Anterior cingulate cortex (tissue), 58 donors: ENCODE results near the gene P4HA1.
A peak's percentile ranks its signal among the peaks of the same experiment; 100 is the strongest.

Experiments
- DNase-seq, 58 donors: peaks; one replicate each; lab custom pipeline; 2025; lab: John Stamatoyannopoulos, UW

Gene P4HA1

GRCh38 chr10:73095481-73096021 lies 1.1 kb downstream of the P4HA1 start:
- DNase-seq: peak in 31 of 58 donors; percentile 3 to 54 (median 18)

GRCh38 chr10:73094986-73095480 lies 1.6 kb downstream of the P4HA1 start:
- DNase-seq: no peak

- DNase-seq: no peak
These were observed 2.5 kb downstream of the P4HA1 start for GRCh38 chr10:73093922-73094850.

- no peak for DNase-seq
These were observed 3.8 kb downstream of the P4HA1 start for GRCh38 chr10:73092830-73093229.

- no peak for DNase-seq
These were observed 8.4 kb downstream of the P4HA1 start for GRCh38 chr10:73088304-73088703.

GRCh38 chr10:73086816-73087215 lies 9.8 kb downstream of the P4HA1 start:
- DNase-seq: no peak

GRCh38 chr10:73084209-73084608 lies 12.5 kb downstream of the P4HA1 start:
- no peak for DNase-seq

- no peak for DNase-seq
These were observed 13.4 kb downstream of the P4HA1 start for GRCh38 chr10:73083221-73083620.

GRCh38 chr10:73079779-73080541 lies 16.7 kb downstream of the P4HA1 start:
- no peak for DNase-seq

GRCh38 chr10:73076360-73077183 lies 20.1 kb downstream of the P4HA1 start:
- DNase-seq: peak in 37 of 58 donors; percentile 2 to 75 (median 27)

- no peak for DNase-seq
These were observed 20.8 kb downstream of the P4HA1 start for GRCh38 chr10:73075829-73076228.

- DNase-seq: no peak
These were observed 23.0 kb downstream of the P4HA1 start for GRCh38 chr10:73073627-73074026.

- DNase-seq: no peak
These were observed 31.2 kb downstream of the P4HA1 start for GRCh38 chr10:73065441-73065840.

- no peak for DNase-seq
These were observed 34.9 kb downstream of the P4HA1 start for GRCh38 chr10:73061743-73062142.

- no peak for DNase-seq
These were observed 35.7 kb downstream of the P4HA1 start for GRCh38 chr10:73060738-73061635.

- DNase-seq: no peak
These were observed 36.5 kb downstream of the P4HA1 start for GRCh38 chr10:73060173-73060572.

- no peak for DNase-seq
These were observed 38.5 kb downstream of the P4HA1 start for GRCh38 chr10:73058057-73058591.

- DNase-seq: no peak
These were observed 42.4 kb downstream of the P4HA1 start for GRCh38 chr10:73054286-73054685.

- no peak for DNase-seq
These were observed 43.4 kb downstream of the P4HA1 start for GRCh38 chr10:73053275-73053674.
